Activated B cell treated with CpG ODN at 0.5 μM for 24 hours (primary cell): ENCODE data around the gene XYLT1. TPM values are rescaled to one million over a fixed set of nuclear protein-coding genes. Genes with fewer than 3 reads are reported as not detected.

Source experiments
- ATAC-seq: fragments of 200-7000 bp; cut with Tn5 transposase; one replicate; pipeline ENCODE4 v1.10.0; 2021; ENCODE audit warnings: low read depth, mild to moderate bottlenecking, moderate library complexity
- CTCF ChIA-PET: fragments of 350-600 bp; sonication (Branson Sonifier 250); formaldehyde crosslinking; loops from one replicate; lab custom pipeline; 2021; ENCODE audit warnings: antibody characterized with exemption; lab: Charles Lee
- POLR2A ChIA-PET: fragments of 350-600 bp; sonication (Branson Sonifier 250); formaldehyde crosslinking; loops from one replicate; lab custom pipeline; 2021; ENCODE audit warnings: antibody characterized with exemption; lab: Charles Lee
- DNase-seq: peaks from one replicate; pipeline ENCODE4 v3.0.0; 2022
- H3K27ac Mint-ChIP-seq: one replicate; pipeline ENCODE4 v1.8.0; 2020; ENCODE audit warnings: mixed read lengths
- H3K27me3 Mint-ChIP-seq: one replicate; pipeline ENCODE4 v1.8.0; 2021; ENCODE audit warnings: mixed read lengths
- H3K36me3 Mint-ChIP-seq: one replicate; pipeline ENCODE4 v1.8.0; 2021; ENCODE audit warnings: low read depth, mixed read lengths
- H3K4me1 Mint-ChIP-seq: one replicate; pipeline ENCODE4 v1.8.0; 2021; ENCODE audit warnings: mixed read lengths
- H3K4me3 Mint-ChIP-seq: one replicate; pipeline ENCODE4 v1.8.0; 2020; ENCODE audit warnings: mild to moderate bottlenecking, mixed read lengths
- H3K9me3 Mint-ChIP-seq: one replicate; pipeline ENCODE4 v1.8.0; 2020; ENCODE audit warnings: mixed read lengths
- intact Hi-C: fragments of 100-400 bp; cut with micrococcal nuclease; formaldehyde crosslinking; loops from one replicate; pipeline ENCODE4 v1.15.1; 2024
- total RNA-seq: library from RNA; stranded (reverse); gene quantifications from 2 replicates; pipeline ENCODE4 v1.2.3, GENCODE V29; 2022
- TF ChIP-seq, protein P1 (sequence below): fragments of 200-600 bp; IDR thresholded peaks from one replicate; pipeline ENCODE4 v1.8.0; 2022; ENCODE audit warnings: antibody characterized with exemption, mild to moderate bottlenecking

Gene XYLT1
- total RNA-seq, 1 donor from 2014 or later, result 17.0 TPM

GRCh38 chr16:17431012-17431411 lies 39.7 kb downstream of the XYLT1 start:
- H3K36me3 Mint-ChIP-seq, result peaks cover 7% of the 10 kb centered on the region
- CTCF ChIA-PET, result no interaction called here

GRCh38 chr16:17426451-17426850 lies 44.3 kb downstream of the XYLT1 start:
- TF ChIP-seq, protein P1, sequence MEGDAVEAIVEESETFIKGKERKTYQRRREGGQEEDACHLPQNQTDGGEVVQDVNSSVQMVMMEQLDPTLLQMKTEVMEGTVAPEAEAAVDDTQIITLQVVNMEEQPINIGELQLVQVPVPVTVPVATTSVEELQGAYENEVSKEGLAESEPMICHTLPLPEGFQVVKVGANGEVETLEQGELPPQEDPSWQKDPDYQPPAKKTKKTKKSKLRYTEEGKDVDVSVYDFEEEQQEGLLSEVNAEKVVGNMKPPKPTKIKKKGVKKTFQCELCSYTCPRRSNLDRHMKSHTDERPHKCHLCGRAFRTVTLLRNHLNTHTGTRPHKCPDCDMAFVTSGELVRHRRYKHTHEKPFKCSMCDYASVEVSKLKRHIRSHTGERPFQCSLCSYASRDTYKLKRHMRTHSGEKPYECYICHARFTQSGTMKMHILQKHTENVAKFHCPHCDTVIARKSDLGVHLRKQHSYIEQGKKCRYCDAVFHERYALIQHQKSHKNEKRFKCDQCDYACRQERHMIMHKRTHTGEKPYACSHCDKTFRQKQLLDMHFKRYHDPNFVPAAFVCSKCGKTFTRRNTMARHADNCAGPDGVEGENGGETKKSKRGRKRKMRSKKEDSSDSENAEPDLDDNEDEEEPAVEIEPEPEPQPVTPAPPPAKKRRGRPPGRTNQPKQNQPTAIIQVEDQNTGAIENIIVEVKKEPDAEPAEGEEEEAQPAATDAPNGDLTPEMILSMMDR, result no peak
- intact Hi-C loops, result no loop called here
- Mint-ChIP-seq H3K27me3 (no peaks in the 10 kb centered on the region), H3K36me3 (peaks cover 7% of the 10 kb centered on the region), H3K4me3 (no peak overlapping the region), H3K27ac (no peak overlapping the region), H3K9me3 (no peaks in the 10 kb centered on the region), H3K4me1 (peaks cover 16% of the 10 kb centered on the region)
- ChIA-PET CTCF (no interaction called here), POLR2A (no interaction called here)
- ATAC-seq (no peak), DNase-seq (no peak)

More at GRCh38 chr16:17431012-17431411, 39.7 kb downstream of the XYLT1 start:
- TF ChIP-seq, protein P1, result no peak
- intact Hi-C loops, result no loop called here
- Mint-ChIP-seq H3K4me1 (peaks cover 49% of the 10 kb centered on the region), H3K4me3 (no peak overlapping the region), H3K9me3 (no peaks in the 10 kb centered on the region), H3K27me3 (no peaks in the 10 kb centered on the region), H3K27ac (no peak overlapping the region)
- DNase-seq (no peak), ATAC-seq (no peak)
- POLR2A ChIA-PET, result interaction anchor here (1.1 kb wide), 1 partner anchor 14 kb away, joined by 3 read pairs; no protein-coding TSS in a partner anchor

GRCh38 chr16:17424771-17425170 lies 46.0 kb downstream of the XYLT1 start:
- ATAC-seq (no peak), DNase-seq (no peak)
- no peak overlapping the region for H3K27ac Mint-ChIP-seq
- no peaks in the 10 kb centered on the region for H3K27me3 Mint-ChIP-seq
- no peak overlapping the region for H3K4me3 Mint-ChIP-seq
- H3K9me3 Mint-ChIP-seq, result no peaks in the 10 kb centered on the region
- intact Hi-C loops, result no loop called here
- H3K4me1 Mint-ChIP-seq, result peaks cover 17% of the 10 kb centered on the region
- ChIA-PET POLR2A (no interaction called here), CTCF (interaction anchor here (0.5 kb wide), 1 partner anchor 231 kb away, joined by 3 read pairs; no protein-coding TSS in a partner anchor)
- TF ChIP-seq, protein P1, result no peak
- peaks cover 7% of the 10 kb centered on the region for H3K36me3 Mint-ChIP-seq

GRCh38 chr16:17423221-17423620 lies 47.5 kb downstream of the XYLT1 start:
- TF ChIP-seq, protein P1, result no peak
- POLR2A ChIA-PET, result no interaction called here
- Mint-ChIP-seq H3K9me3 (no peaks in the 10 kb centered on the region), H3K4me3 (no peak overlapping the region), H3K4me1 (peaks cover 20% of the 10 kb centered on the region), H3K27me3 (no peaks in the 10 kb centered on the region), H3K36me3 (peaks cover 2% of the 10 kb centered on the region), H3K27ac (no peak overlapping the region)
- CTCF ChIA-PET, result no interaction called here
- ATAC-seq (no peak), DNase-seq (no peak)
- intact Hi-C loops, result no loop called here

GRCh38 chr16:17420816-17421215 lies 49.9 kb downstream of the XYLT1 start:
- Mint-ChIP-seq H3K27ac (no peak overlapping the region), H3K36me3 (peaks cover 3% of the 10 kb centered on the region), H3K9me3 (no peaks in the 10 kb centered on the region), H3K27me3 (no peaks in the 10 kb centered on the region), H3K4me3 (no peak overlapping the region), H3K4me1 (peaks cover 33% of the 10 kb centered on the region)
- ChIA-PET CTCF (no interaction called here), POLR2A (no interaction called here)
- intact Hi-C loops, result no loop called here
- DNase-seq, result no peak
- TF ChIP-seq, protein P1, result no peak
- ATAC-seq, result no peak
